OCI-LY7 (cell line): ENCODE data around the gene NTM. TPM values are rescaled to one million over a fixed set of nuclear protein-coding genes. Genes with fewer than 3 reads are reported as not detected.

Experiments used
- BruUV-seq: library from RNA; stranded (reverse); fragments of 400-500 nt; replicated peaks from 2 replicates; lab custom pipeline; 2021; lab: Mats Ljungman, UMichigan
- CTCF ChIA-PET: fragments of 300-600 bp; sonication (Branson Sonifier 250); formaldehyde crosslinking; loops from one replicate; lab custom pipeline; 2022; ENCODE audit warnings: antibody characterized with exemption; ENCODE audit not compliant: unreplicated experiment; lab: Charles Lee
- POLR2A ChIA-PET: fragments of 300-600 bp; sonication (Branson Sonifier 250); formaldehyde crosslinking; loops from one replicate; lab custom pipeline; 2022; ENCODE audit warnings: antibody characterized with exemption; lab: Charles Lee
- DNase-seq: peaks from one replicate; pipeline ENCODE4 v3.0.0-alpha.2; 2015; ENCODE audit warnings: low spot score
- H2AFZ ChIP-seq: fragments of 200-600 bp; sonication (generic), shearing (Covaris generic); 2 replicates; pipeline ENCODE4 v1.6.1; 2014; ENCODE audit warnings: mild to moderate bottlenecking, antibody characterized with exemption, low read length, moderate library complexity
- H3K27ac ChIP-seq: fragments of 200-600 bp; sonication (generic); 2 replicates; pipeline ENCODE4 v1.5.1; 2014; ENCODE audit warnings: mixed run types, low read depth, mild to moderate bottlenecking, moderate library complexity, low read length, inconsistent platforms; ENCODE audit not compliant: poor library complexity, severe bottlenecking
- H3K36me3 ChIP-seq: fragments of 200-600 bp; sonication (generic); 2 replicates; pipeline ENCODE4 v1.6.1; 2014; ENCODE audit warnings: mild to moderate bottlenecking, antibody characterized with exemption, low read length, moderate library complexity, mixed read lengths; ENCODE audit not compliant: insufficient read depth
- H3K4me1 ChIP-seq: fragments of 200-600 bp; sonication (generic); 2 replicates; pipeline ENCODE4 v1.5.1; 2014; ENCODE audit warnings: mild to moderate bottlenecking, low read length; ENCODE audit not compliant: insufficient read depth, poor library complexity, severe bottlenecking
- H3K4me2 ChIP-seq: fragments of 200-600 bp; sonication (generic); 2 replicates; pipeline ENCODE4 v1.6.1; 2014; ENCODE audit warnings: mild to moderate bottlenecking, low read length
- H3K4me3 ChIP-seq: fragments of 200-600 bp; sonication (generic); 2 replicates; pipeline ENCODE4 v1.5.1; 2014; ENCODE audit warnings: mild to moderate bottlenecking, low read depth, low read length; ENCODE audit not compliant: poor library complexity, severe bottlenecking
- H3K79me2 ChIP-seq: fragments of 200-600 bp; sonication (generic); 2 replicates; pipeline ENCODE4 v1.6.1; 2016; ENCODE audit warnings: low read depth, mild to moderate bottlenecking, low read length, moderate library complexity, mixed read lengths; ENCODE audit not compliant: insufficient read depth
- H3K9me2 ChIP-seq: fragments of 200-600 bp; sonication (generic); 2 replicates; pipeline ENCODE4 v1.6.1; 2016; ENCODE audit warnings: mild to moderate bottlenecking, low read length, mixed read lengths; ENCODE audit not compliant: insufficient read depth
- H3K9me3 ChIP-seq: fragments of 200-600 bp; sonication (generic); 2 replicates; pipeline ENCODE4 v1.6.1; 2014; ENCODE audit warnings: mild to moderate bottlenecking, mixed run types, low read length, mixed read lengths
- H4K20me1 ChIP-seq: fragments of 200-600 bp; sonication (generic); 2 replicates; pipeline ENCODE4 v1.6.1; 2014; ENCODE audit warnings: mild to moderate bottlenecking, antibody characterized with exemption, low read length, moderate library complexity, mixed read lengths; ENCODE audit not compliant: insufficient read depth
- EZH2phosphoT487 ChIP-seq: fragments of 200-600 bp; sonication (generic); IDR thresholded peaks from 2 replicates; pipeline ENCODE4 v1.6.1; 2018; ENCODE audit warnings: low read depth, borderline replicate concordance, mild to moderate bottlenecking, mixed run types, antibody characterized with exemption, low read length, moderate library complexity, mixed read lengths
- intact Hi-C: fragments of 100-400 bp; cut with micrococcal nuclease; formaldehyde crosslinking; loops from one replicate; pipeline ENCODE4 v1.10.0; 2022; ENCODE audit not compliant: unreplicated experiment
- total RNA-seq, 2 experiments: library from RNA; depleted of rRNA in 1 of 2; stranded (reverse); fragments of >200 nt in 1 of 2; shearing (Covaris generic) in 1 of 2; gene quantifications; 2 replicates each; pipeline ENCODE4 v1.2.3, GENCODE V29; 2014 to 2022
- TF ChIP-seq, protein P1 (sequence below): fragments of 200-600 bp; sonication (generic); conservative IDR thresholded peaks from 2 replicates; pipeline ENCODE4 v1.5.1; 2014; ENCODE audit warnings: mild to moderate bottlenecking, antibody characterized with exemption, low read length, moderate library complexity, mixed read lengths

NTM gene
- total RNA-seq, 2 experiments from 2014 or later: not detected

DNA sequence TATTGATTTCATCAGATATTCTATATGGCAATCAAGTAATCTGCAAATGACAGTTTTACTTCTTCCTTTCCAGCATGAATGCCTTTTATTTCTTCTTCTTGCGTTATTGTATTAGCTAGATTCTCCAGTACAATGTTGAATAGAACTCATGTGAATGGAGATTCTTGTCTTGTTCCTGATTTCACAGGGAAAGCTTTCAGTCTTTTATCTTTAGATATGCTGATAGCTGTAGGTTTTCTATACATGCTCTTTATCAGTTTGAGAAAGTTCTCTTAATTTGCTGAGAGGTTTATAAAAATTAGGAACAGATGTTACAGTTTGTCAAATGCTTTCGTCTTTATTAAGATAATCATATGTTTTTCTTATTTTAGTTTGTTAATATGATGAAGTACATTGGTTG is 347.2 kb downstream of the NTM start:
- ChIA-PET CTCF (no interaction called here), POLR2A (interaction anchor here (0.7 kb wide), 1 partner anchor 432 kb away, joined by 3 read pairs; no protein-coding TSS in a partner anchor)
- Histone ChIP-seq H3K27ac (no peak overlapping the region), H3K4me3 (no peak overlapping the region), H2AFZ (no peak overlapping the region), H4K20me1 (no peaks in the 10 kb centered on the region), H3K4me2 (no peak overlapping the region), H3K9me3 (no peaks in the 10 kb centered on the region), H3K36me3 (no peaks in the 10 kb centered on the region), H3K79me2 (no peaks in the 10 kb centered on the region), H3K4me1 (peaks cover 5% of the 10 kb centered on the region), H3K9me2 (no peaks in the 10 kb centered on the region; the same call in 1 of the 2 replicates)
- TF ChIP-seq, protein P1, sequence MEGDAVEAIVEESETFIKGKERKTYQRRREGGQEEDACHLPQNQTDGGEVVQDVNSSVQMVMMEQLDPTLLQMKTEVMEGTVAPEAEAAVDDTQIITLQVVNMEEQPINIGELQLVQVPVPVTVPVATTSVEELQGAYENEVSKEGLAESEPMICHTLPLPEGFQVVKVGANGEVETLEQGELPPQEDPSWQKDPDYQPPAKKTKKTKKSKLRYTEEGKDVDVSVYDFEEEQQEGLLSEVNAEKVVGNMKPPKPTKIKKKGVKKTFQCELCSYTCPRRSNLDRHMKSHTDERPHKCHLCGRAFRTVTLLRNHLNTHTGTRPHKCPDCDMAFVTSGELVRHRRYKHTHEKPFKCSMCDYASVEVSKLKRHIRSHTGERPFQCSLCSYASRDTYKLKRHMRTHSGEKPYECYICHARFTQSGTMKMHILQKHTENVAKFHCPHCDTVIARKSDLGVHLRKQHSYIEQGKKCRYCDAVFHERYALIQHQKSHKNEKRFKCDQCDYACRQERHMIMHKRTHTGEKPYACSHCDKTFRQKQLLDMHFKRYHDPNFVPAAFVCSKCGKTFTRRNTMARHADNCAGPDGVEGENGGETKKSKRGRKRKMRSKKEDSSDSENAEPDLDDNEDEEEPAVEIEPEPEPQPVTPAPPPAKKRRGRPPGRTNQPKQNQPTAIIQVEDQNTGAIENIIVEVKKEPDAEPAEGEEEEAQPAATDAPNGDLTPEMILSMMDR: no peak
- TF ChIP-seq EZH2phosphoT487: no peak
- BruUV-seq: no TSS peak
- DNase-seq: no peak
- intact Hi-C loops: no loop called here

DNA sequence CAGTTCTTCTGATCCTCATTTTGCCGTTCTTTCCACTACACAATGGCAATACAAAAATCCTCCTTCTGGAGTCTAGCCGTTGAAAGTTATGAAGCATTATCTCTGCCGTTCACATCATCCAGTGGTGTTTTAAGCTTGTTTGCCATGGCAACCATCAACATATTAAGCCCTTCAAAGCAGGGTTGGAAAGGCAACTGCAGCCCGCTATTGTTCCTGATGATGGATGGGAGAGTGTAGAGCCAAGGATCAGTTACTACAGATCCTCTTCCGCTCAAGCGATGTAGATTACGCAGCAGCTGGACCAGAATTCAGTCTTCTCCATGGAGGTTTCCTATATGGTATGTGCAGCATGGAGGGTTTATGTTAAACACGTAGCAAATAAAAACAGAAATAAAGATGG is 352.7 kb downstream of the NTM start:
- no TSS peak for BruUV-seq
- Histone ChIP-seq H3K9me3 (no peaks in the 10 kb centered on the region), H3K4me2 (no peak overlapping the region), H3K36me3 (no peaks in the 10 kb centered on the region), H3K79me2 (no peaks in the 10 kb centered on the region), H3K27ac (no peak overlapping the region), H3K4me1 (no peaks in the 10 kb centered on the region), H2AFZ (no peak overlapping the region), H3K9me2 (no peaks in the 10 kb centered on the region), H3K4me3 (no peak overlapping the region), H4K20me1 (no peaks in the 10 kb centered on the region)
- no peak for DNase-seq
- ChIA-PET POLR2A (no interaction called here), CTCF (no interaction called here)
- TF ChIP-seq, protein P1: no peak
- no peak for TF ChIP-seq EZH2phosphoT487
- intact Hi-C loops: no loop called here

DNA sequence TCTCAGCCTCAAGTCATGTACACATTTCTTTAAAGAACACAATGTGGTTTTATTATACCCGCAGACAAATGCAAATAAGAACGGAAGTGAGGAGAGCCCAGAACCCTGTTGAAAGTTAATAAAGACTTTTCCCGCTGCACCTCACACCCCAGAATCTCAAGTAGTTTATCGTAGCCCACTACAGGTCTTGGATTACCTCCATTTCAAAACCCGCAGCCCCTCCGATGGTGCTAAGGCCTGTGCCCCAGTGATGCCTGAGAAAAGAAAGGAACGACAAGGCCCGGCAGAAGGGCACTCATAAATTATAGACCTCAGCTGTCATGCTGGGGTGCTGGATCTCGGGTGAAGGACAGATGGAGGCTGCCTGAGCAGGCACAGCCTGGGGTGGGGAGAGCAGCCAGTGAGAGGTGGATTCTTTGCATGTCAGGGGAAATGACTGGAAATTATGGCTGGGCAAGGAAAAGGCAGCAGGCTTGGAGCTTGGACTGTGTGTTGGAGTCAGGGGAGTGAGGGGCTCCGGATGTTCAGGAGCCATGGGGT is 354.1 kb downstream of the NTM start:
- H3K4me3 ChIP-seq: no peak overlapping the region
- no peak overlapping the region for H3K4me2 ChIP-seq
- ChIA-PET POLR2A (no interaction called here), CTCF (no interaction called here)
- intact Hi-C loops: no loop called here
- H4K20me1 ChIP-seq: no peaks in the 10 kb centered on the region
- no peaks in the 10 kb centered on the region for H3K79me2 ChIP-seq
- H2AFZ ChIP-seq: no peak overlapping the region
- H3K36me3 ChIP-seq: no peaks in the 10 kb centered on the region
- no peak for DNase-seq
- TF ChIP-seq, protein P1: no peak
- no TSS peak for BruUV-seq
- no peak overlapping the region for H3K27ac ChIP-seq
- no peaks in the 10 kb centered on the region for H3K9me3 ChIP-seq
- H3K4me1 ChIP-seq: no peaks in the 10 kb centered on the region
- H3K9me2 ChIP-seq: no peaks in the 10 kb centered on the region
